ENCODE measurements around the gene TINCR.
"Not testable (repeated sequence)": the region's sequence is repeated elsewhere in the genome, so short reads cannot be mapped to it uniquely, and the experiment has no call there.

Gene TINCR

GRCh38 chr19:5567360-5567969 lies at the start of gene TINCR:
TINCR (minus strand) TSS chr19:5567953.
- DNase-seq = no peak

- no peak for DNase-seq
Measured at GRCh38 chr19:5617080-5617479, 49.3 kb upstream of the TINCR start.

GRCh38 chr19:5615756-5616327 lies 48.1 kb upstream of the TINCR start:
- no peak for DNase-seq

- DNase-seq = no peak
Measured at GRCh38 chr19:5612891-5613865, 45.4 kb upstream of the TINCR start.

- no peak for DNase-seq
Measured at GRCh38 chr19:5609881-5610448, 42.2 kb upstream of the TINCR start.

GRCh38 chr19:5608766-5609165 lies 41.0 kb upstream of the TINCR start:
- not testable (repeated sequence) for DNase-seq

- DNase-seq = no peak
Measured at GRCh38 chr19:5608291-5608690, 40.5 kb upstream of the TINCR start.

GRCh38 chr19:5607318-5608275 lies 39.8 kb upstream of the TINCR start:
- no peak for DNase-seq

GRCh38 chr19:5605362-5605761 lies 37.6 kb upstream of the TINCR start:
- DNase-seq = no peak

GRCh38 chr19:5603626-5604025 lies 35.9 kb upstream of the TINCR start:
- DNase-seq = no peak

GRCh38 chr19:5600797-5601196 lies 33.0 kb upstream of the TINCR start:
- no peak for DNase-seq

- DNase-seq = no peak
Measured at GRCh38 chr19:5595745-5596144, 28.0 kb upstream of the TINCR start.

- DNase-seq = no peak
Measured at GRCh38 chr19:5595129-5595528, 27.4 kb upstream of the TINCR start.

- no peak for DNase-seq
Measured at GRCh38 chr19:5594521-5594950, 26.8 kb upstream of the TINCR start.

- no peak for DNase-seq
Measured at GRCh38 chr19:5593343-5594255, 25.8 kb upstream of the TINCR start.

- DNase-seq = no peak
Measured at GRCh38 chr19:5592531-5593342, 25.0 kb upstream of the TINCR start.

GRCh38 chr19:5591476-5591875 lies 23.7 kb upstream of the TINCR start:
- DNase-seq = no peak

GRCh38 chr19:5590865-5591154 lies 23.1 kb upstream of the TINCR start:
- no peak for DNase-seq

- DNase-seq = no peak
Measured at GRCh38 chr19:5590151-5590864, 22.6 kb upstream of the TINCR start.
